Measurements from ENCODE around the gene ISOC2.
A peak's percentile ranks its signal among the peaks of the same experiment; 100 is the strongest.

ISOC2 gene

GRCh38 chr19:55476100-55476775, 14.8 kb upstream of the ISOC2 start, which contains the start of gene ZNF628:
ZNF628 (plus strand) TSS chr19:55476617; CDS start chr19:55479911, 3,294 bp downstream.
- DNase-seq = peak; percentile 92

- DNase-seq = no peak
Measured at GRCh38 chr19:55474269-55475265, 13.1 kb upstream of the ISOC2 start.

GRCh38 chr19:55473225-55474012, 12.0 kb upstream of the ISOC2 start:
- no peak for DNase-seq

- no peak for DNase-seq
Measured at GRCh38 chr19:55472463-55472862, 11.0 kb upstream of the ISOC2 start.

- no peak for DNase-seq
Measured at GRCh38 chr19:55471266-55471665, 9.8 kb upstream of the ISOC2 start.

GRCh38 chr19:55468054-55468393, 6.6 kb upstream of the ISOC2 start:
- no peak for DNase-seq

- peak; percentile 47 for DNase-seq
Measured at GRCh38 chr19:55467236-55468053, 6.0 kb upstream of the ISOC2 start.

- no peak for DNase-seq
Measured at GRCh38 chr19:55466241-55466614, 4.8 kb upstream of the ISOC2 start.

- no peak for DNase-seq
Measured at GRCh38 chr19:55465460-55466240, 4.2 kb upstream of the ISOC2 start.

- no peak for DNase-seq
Measured at GRCh38 chr19:55464662-55465054, 3.2 kb upstream of the ISOC2 start, which contains the start of gene C19orf85. C19orf85 (minus strand) TSS chr19:55464751; CDS start chr19:55464554, 197 bp downstream.

GRCh38 chr19:55464039-55464661, 2.7 kb upstream of the ISOC2 start:
- DNase-seq = no peak

GRCh38 chr19:55463583-55464031, 2.2 kb upstream of the ISOC2 start:
- no peak for DNase-seq

GRCh38 chr19:55462722-55463121, 1.3 kb upstream of the ISOC2 start:
- DNase-seq = no peak

GRCh38 chr19:55461974-55462626, 658 bp upstream of the ISOC2 start:
- no peak for DNase-seq

GRCh38 chr19:55460670-55461258, 678 bp downstream of the ISOC2 start:
- DNase-seq = no peak

GRCh38 chr19:55459950-55460657, 1.3 kb downstream of the ISOC2 start:
- DNase-seq = no peak

GRCh38 chr19:55459551-55459949, 1.9 kb downstream of the ISOC2 start:
- no peak for DNase-seq

GRCh38 chr19:55457683-55458457, 3.6 kb downstream of the ISOC2 start:
- DNase-seq = no peak

All from activated gamma-delta T cell (primary cell).